PC-9 (cell line): Measurements from ENCODE around the gene KRTAP2-1. TPM values are rescaled to one million over a fixed set of nuclear protein-coding genes. Genes with fewer than 3 reads are reported as not detected.
A peak's percentile ranks its signal among the peaks of the same experiment; 100 is the strongest.

Experiments
- BruUV-seq: library from RNA; stranded (reverse); fragments of 400-500 nt; replicated peaks from 2 replicates; lab custom pipeline; 2021; lab: Mats Ljungman, UMichigan
- CTCF ChIA-PET: fragments of 300-600 bp; sonication (Branson Sonifier 250); formaldehyde crosslinking; loops from one replicate; lab custom pipeline; 2022; ENCODE audit warnings: antibody characterized with exemption; lab: Charles Lee
- POLR2A ChIA-PET: fragments of 300-600 bp; sonication (Branson Sonifier 250); formaldehyde crosslinking; loops from one replicate; lab custom pipeline; 2022; ENCODE audit warnings: antibody characterized with exemption; ENCODE audit not compliant: unreplicated experiment; lab: Charles Lee
- DNase-seq, 2 experiments: peaks; one replicate each; pipeline versions ENCODE4 v3.0.0 to v3.0.0-alpha.2; 2015 to 2022; ENCODE audit warnings: mixed read lengths in 1 of 2
- H2AFZ ChIP-seq: fragments of 200-600 bp; sonication (generic); 2 replicates; pipeline ENCODE4 v1.8.1; 2017; ENCODE audit warnings: antibody characterized with exemption
- H3F3A ChIP-seq: fragments of 200-600 bp; sonication (generic); 2 replicates; pipeline ENCODE4 v1.8.1; 2017; ENCODE audit warnings: antibody characterized with exemption, mild to moderate bottlenecking, low read depth; ENCODE audit not compliant: insufficient read depth
- H3K27ac ChIP-seq: fragments of 200-600 bp; sonication (generic); 2 replicates; pipeline ENCODE4 v1.6.1; 2016; ENCODE audit warnings: mixed run types
- H3K27me3 ChIP-seq: fragments of 200-600 bp; sonication (generic); 2 replicates; pipeline ENCODE4 v1.6.1; 2016; ENCODE audit warnings: low read depth, mixed run types; ENCODE audit not compliant: insufficient read depth
- H3K36me3 ChIP-seq: fragments of 200-600 bp; sonication (generic); 2 replicates; pipeline ENCODE4 v1.6.1; 2016; ENCODE audit warnings: low read depth, mixed run types
- H3K4me1 ChIP-seq: fragments of 200-600 bp; sonication (generic); replicated peaks from 2 replicates; pipeline ENCODE4 v1.6.1; 2016; ENCODE audit warnings: mixed run types; ENCODE audit not compliant: insufficient read depth
- H3K4me2 ChIP-seq: fragments of 200-600 bp; sonication (generic); 2 replicates; pipeline ENCODE4 v1.6.1; 2017; ENCODE audit warnings: mixed run types
- H3K4me3 ChIP-seq: fragments of 200-600 bp; sonication (generic); 2 replicates; pipeline ENCODE4 v1.6.1; 2016; ENCODE audit warnings: mixed run types
- H3K79me2 ChIP-seq: fragments of 200-600 bp; sonication (generic); 2 replicates; pipeline ENCODE4 v1.6.1; 2017; ENCODE audit warnings: low read depth, mixed run types
- H3K9me2 ChIP-seq: fragments of 200-600 bp; sonication (generic); 2 replicates; pipeline ENCODE4 v1.8.1; 2017; ENCODE audit warnings: mild to moderate bottlenecking; ENCODE audit not compliant: insufficient read depth
- H3K9me3 ChIP-seq: fragments of 200-600 bp; sonication (generic); 2 replicates; pipeline ENCODE4 v1.8.1; 2016; ENCODE audit warnings: low read depth; ENCODE audit not compliant: insufficient read depth
- H4K20me1 ChIP-seq: fragments of 200-600 bp; sonication (generic); 2 replicates; pipeline ENCODE4 v1.8.1; 2017; ENCODE audit not compliant: insufficient read depth
- CTCF ChIP-seq: fragments of 200-600 bp; sonication (generic); conservative IDR thresholded peaks from 2 replicates; pipeline ENCODE4 v1.6.1; 2017; ENCODE audit warnings: mixed run types, antibody characterized with exemption, mild to moderate bottlenecking, moderate library complexity
- EZH2 ChIP-seq: fragments of 200-600 bp; sonication (generic); IDR thresholded peaks from 2 replicates; pipeline ENCODE4 v1.8.0; 2017; ENCODE audit warnings: antibody characterized with exemption, low read depth
- intact Hi-C: fragments of 100-400 bp; cut with micrococcal nuclease; formaldehyde crosslinking; loops from one replicate; pipeline ENCODE4 v1.10.0; 2022; ENCODE audit not compliant: unreplicated experiment
- total RNA-seq: library from RNA; stranded (reverse); gene quantifications from 2 replicates; pipeline ENCODE4 v1.2.3, GENCODE V29; 2021

KRTAP2-1 gene
- total RNA-seq, 1 experiment from 2014 or later, result not detected

GRCh38 chr17:41082626-41083025 is 35.5 kb upstream of the KRTAP2-1 start:
- peak overlapping the region; percentile 69 for H3K27ac ChIP-seq
- peak in 1 of 2 experiments; percentile 49 for DNase-seq
- H3K36me3 ChIP-seq, result no peaks in the 10 kb centered on the region
- peaks cover 13% of the 10 kb centered on the region for H3K9me3 ChIP-seq
- intact Hi-C loops, result no loop called here
- peak overlapping the region; percentile 56 for H3K4me2 ChIP-seq
- BruUV-seq, result no TSS peak
- no peaks in the 10 kb centered on the region for H3K27me3 ChIP-seq
- H3K9me2 ChIP-seq, result no peaks in the 10 kb centered on the region
- peaks cover 35% of the 10 kb centered on the region for H3K4me1 ChIP-seq
- no peak overlapping the region; the same call in 1 of the 2 replicates for H3K4me3 ChIP-seq
- H4K20me1 ChIP-seq, result no peaks in the 10 kb centered on the region
- H2AFZ ChIP-seq, result no peak overlapping the region
- H3K79me2 ChIP-seq, result no peaks in the 10 kb centered on the region
- H3F3A ChIP-seq, result peaks cover 13% of the 10 kb centered on the region
- ChIA-PET POLR2A (no interaction called here), CTCF (no interaction called here)
- TF ChIP-seq CTCF (no peak), EZH2 (no peak)

GRCh38 chr17:41076788-41077187 is 29.7 kb upstream of the KRTAP2-1 start:
- DNase-seq, result no peak
- Histone ChIP-seq H3K9me2 (no peaks in the 10 kb centered on the region), H3K27me3 (no peaks in the 10 kb centered on the region), H4K20me1 (no peaks in the 10 kb centered on the region), H3K36me3 (no peaks in the 10 kb centered on the region), H3K9me3 (peaks cover 8% of the 10 kb centered on the region; the same call in 1 of the 2 replicates), H3K4me1 (no peaks in the 10 kb centered on the region), H3K4me3 (no peak overlapping the region), H3K27ac (no peak overlapping the region), H3F3A (no peaks in the 10 kb centered on the region), H2AFZ (no peak overlapping the region), H3K4me2 (no peak overlapping the region), H3K79me2 (no peaks in the 10 kb centered on the region)
- BruUV-seq, result no TSS peak
- TF ChIP-seq EZH2, result no peak
- no peak for TF ChIP-seq CTCF
- intact Hi-C loops, result no loop called here
- ChIA-PET CTCF (no interaction called here), POLR2A (no interaction called here)

- BruUV-seq, result no TSS peak
- no peaks in the 10 kb centered on the region for H3K27me3 ChIP-seq
- H3K4me1 ChIP-seq, result no peaks in the 10 kb centered on the region
- no peaks in the 10 kb centered on the region for H3K9me2 ChIP-seq
- intact Hi-C loops, result no loop called here
- no peaks in the 10 kb centered on the region for H3K79me2 ChIP-seq
- no peak overlapping the region for H3K27ac ChIP-seq
- H3F3A ChIP-seq, result no peaks in the 10 kb centered on the region
- no peaks in the 10 kb centered on the region for H4K20me1 ChIP-seq
- TF ChIP-seq CTCF, result no peak
- TF ChIP-seq EZH2, result no peak
- H3K4me3 ChIP-seq, result no peak overlapping the region
- ChIA-PET POLR2A (no interaction called here), CTCF (no interaction called here)
- no peak overlapping the region for H3K4me2 ChIP-seq
- H2AFZ ChIP-seq, result no peak overlapping the region
- no peaks in the 10 kb centered on the region for H3K36me3 ChIP-seq
- peaks cover 3% of the 10 kb centered on the region; the same call in 1 of the 2 replicates for H3K9me3 ChIP-seq
- no peak for DNase-seq
Measured at GRCh38 chr17:41073676-41074075, 26.6 kb upstream of the KRTAP2-1 start.
